HG03342 (cell line): ENCODE measurements around the gene SPPL2C.
"Not testable (repeated sequence)": the region's sequence is repeated elsewhere in the genome, so short reads cannot be mapped to it uniquely, and the experiment has no call there.

Experiments
- ATAC-seq: cut with Tn5 transposase; IDR thresholded peaks from one replicate; pipeline ENCODE4 v1.9.1; 2021; ENCODE audit warnings: mild to moderate bottlenecking, moderate library complexity; ENCODE audit not compliant: unreplicated experiment

The SPPL2C gene

GRCh38 chr17:45848868-45849535 lies 4.3 kb downstream of the SPPL2C start:
- no peak for ATAC-seq

GRCh38 chr17:45849536-45849990 lies 4.9 kb downstream of the SPPL2C start:
- ATAC-seq = no peak

DNA sequence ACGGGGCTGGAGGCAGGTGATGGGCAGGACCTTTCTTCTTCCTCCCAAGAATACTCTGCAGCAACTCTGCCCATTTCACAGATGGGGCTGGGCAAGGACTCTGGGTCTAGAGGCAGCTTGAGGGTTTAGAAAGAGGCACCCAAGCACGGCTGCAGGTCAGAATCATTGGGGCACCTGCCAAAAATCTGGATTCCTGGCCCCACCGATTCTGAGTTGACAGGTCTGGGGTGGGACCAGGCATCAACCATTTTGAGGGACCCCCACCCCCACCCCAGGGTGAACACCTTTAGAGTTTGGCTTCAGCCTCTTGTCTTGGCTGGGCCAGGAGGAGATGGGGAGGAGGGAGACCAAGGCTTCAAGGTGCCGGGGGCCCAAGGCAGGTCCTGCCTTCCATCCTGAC lies 5.3 kb downstream of the SPPL2C start:
- ATAC-seq = no peak

DNA sequence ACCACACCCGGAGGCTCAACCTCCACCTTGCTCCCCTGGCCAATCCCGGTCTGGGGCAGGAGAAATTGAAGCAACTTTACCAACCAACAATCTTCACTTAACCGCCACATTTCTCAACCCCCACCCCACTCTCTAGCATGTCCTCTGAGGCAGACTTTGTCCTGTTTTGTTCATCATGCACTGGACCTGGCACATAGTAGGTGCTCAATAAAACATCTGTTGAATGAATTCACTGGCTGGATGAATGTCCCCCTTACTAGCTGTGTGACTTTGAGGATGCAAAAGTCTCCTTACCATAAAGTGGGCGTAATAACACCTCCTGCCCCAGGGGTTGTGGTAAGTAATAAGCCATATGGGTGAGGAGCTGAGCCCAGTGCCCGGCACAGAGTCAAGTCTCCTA lies 5.8 kb downstream of the SPPL2C start:
- ATAC-seq = no peak

- ATAC-seq = no peak
Measured at GRCh38 chr17:45851022-45851421, 6.3 kb downstream of the SPPL2C start.

- ATAC-seq = no peak
Measured at GRCh38 chr17:45851464-45851863, 6.8 kb downstream of the SPPL2C start.

GRCh38 chr17:45851873-45852272 lies 7.2 kb downstream of the SPPL2C start:
- ATAC-seq = no peak

DNA sequence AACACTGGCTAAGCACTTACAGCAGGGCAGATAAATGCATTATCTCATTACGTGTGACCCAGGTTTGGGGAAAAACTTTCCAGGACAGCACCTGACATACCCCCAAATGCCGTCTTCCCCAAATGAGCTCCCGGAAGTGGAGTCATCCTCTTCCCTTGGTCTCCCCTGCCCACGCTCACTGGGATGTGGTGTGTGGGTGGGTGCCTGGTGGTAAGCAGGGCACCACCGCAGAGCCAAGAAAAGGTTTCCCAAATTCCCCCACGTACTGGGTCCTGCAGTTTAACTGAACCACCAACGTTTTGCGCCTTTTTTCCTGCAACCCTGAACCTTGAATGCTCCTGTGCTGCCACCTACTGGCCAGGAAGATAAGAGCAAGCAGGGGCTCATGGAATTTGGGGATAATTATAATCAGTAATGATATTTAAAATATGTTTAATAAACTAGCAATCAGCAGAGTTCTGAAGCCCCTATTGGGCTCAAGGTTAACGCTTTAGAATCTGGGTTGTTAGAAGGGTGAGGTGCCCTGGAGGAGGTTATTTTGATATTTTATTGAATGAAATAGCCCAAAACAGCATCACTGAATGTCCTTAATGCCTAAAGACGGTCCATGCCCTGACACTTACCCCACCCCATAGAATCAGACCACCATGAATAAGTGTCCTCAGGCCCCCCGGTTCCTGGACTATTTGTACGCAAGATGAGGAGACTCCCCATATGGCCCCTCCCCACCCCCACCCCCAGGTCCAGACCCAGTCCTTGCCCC lies 8.0 kb downstream of the SPPL2C start:
- ATAC-seq = no peak

- no peak for ATAC-seq
Measured at GRCh38 chr17:45854209-45854608, 9.5 kb downstream of the SPPL2C start.

- no peak for ATAC-seq
Measured at GRCh38 chr17:45855691-45856336, 11.1 kb downstream of the SPPL2C start.

- ATAC-seq = no peak
Measured at GRCh38 chr17:45857977-45858708, 13.5 kb downstream of the SPPL2C start.

- no peak for ATAC-seq
Measured at GRCh38 chr17:45861165-45861564, 16.5 kb downstream of the SPPL2C start.

GRCh38 chr17:45862127-45862526 lies 17.4 kb downstream of the SPPL2C start:
- not testable (repeated sequence) for ATAC-seq

DNA sequence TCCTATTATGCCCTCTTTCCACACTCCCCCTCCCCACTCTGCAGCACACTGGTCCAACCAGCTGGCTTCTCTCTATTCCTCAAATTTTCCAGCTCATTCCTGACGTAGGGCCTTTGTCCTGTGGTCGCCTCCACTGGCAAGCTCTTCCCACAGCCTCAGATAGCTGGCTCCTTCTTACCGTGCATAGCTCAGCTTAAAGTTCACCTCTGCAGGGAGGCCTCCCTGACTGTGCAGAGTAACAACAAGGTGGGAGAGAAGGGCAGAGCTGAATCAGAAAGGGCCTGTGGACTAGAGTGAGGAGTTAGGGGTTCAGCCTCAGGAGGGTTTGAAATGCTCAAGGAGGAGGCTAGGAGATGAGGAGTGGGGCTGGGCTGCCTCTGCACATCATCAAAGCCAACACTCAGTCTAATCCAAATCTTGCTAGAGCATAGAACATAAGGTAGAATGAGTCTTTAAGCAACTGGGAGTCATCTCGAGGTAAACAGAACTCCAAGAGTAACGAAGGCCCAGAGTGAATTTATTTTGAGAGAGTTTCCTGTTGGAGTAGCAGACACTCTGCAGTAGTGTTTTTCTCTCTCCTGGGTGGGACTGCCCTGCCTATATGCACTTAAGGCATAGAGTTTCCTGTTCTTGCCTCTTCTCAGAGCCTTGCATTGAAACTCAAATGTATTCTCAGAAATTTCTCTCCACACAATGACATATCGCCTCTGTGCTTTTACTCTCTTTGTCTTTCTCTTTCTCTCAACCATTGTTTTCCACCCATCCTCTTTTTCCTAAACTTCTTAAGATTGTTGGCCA lies 19.4 kb downstream of the SPPL2C start:
- ATAC-seq = no peak

DNA sequence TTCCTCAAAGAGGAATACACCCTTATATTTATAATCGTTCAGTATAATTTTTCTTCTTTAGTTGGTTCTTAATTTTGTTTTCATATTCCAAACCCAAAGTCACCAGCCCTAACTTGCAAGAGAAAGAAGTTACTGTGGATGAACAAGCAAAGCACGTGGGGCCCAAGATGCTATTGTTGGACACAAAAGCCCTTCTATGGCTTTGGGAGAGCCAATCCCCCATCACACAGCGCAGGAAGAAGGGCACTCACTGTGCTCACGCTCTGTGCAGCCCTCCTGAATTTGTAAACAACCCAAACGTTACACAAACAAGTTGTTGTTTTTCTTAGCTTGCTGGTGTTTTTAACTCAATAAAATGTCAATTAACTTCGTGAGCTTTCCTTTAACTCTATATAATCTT lies 22.5 kb downstream of the SPPL2C start:
- ATAC-seq = no peak

DNA sequence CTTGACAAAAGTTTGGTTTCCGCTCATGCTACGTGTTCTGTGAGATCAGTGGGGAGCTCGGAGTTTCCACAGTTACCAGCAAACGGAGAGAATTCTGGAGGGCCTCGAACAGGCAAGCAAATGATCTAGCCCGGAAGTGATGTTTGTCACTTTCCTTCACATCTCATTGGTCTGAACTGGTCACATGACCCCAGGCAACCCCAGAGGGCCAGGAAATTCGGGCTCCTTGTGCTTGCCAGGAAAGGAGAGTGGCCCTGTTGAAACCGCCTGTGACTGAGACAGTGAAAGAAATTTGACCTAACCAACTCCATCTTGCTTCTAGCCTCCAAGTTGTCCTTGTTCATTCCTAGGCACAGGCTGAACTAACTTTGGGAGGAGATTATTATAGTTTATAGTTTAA lies 23.0 kb downstream of the SPPL2C start:
- no peak for ATAC-seq

DNA sequence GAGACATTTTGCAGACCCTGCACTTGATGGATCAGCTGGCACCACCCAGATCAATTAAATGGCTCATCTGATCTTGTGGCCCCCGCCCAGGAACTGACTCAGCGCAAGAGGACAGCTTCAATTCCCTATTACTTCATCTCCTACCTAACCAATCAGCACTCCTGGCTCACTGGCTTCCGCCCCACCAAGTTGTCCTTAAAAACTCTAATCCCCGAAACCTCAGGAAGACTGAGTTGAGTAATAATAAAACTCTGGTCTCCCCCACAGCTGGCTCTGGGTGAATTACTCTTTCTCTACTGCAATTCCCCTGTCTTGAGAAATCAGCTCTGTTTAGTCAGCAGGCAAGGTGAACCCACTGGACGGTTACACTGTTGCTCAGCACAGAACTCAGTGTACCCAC lies 23.6 kb downstream of the SPPL2C start:
- no peak for ATAC-seq

DNA sequence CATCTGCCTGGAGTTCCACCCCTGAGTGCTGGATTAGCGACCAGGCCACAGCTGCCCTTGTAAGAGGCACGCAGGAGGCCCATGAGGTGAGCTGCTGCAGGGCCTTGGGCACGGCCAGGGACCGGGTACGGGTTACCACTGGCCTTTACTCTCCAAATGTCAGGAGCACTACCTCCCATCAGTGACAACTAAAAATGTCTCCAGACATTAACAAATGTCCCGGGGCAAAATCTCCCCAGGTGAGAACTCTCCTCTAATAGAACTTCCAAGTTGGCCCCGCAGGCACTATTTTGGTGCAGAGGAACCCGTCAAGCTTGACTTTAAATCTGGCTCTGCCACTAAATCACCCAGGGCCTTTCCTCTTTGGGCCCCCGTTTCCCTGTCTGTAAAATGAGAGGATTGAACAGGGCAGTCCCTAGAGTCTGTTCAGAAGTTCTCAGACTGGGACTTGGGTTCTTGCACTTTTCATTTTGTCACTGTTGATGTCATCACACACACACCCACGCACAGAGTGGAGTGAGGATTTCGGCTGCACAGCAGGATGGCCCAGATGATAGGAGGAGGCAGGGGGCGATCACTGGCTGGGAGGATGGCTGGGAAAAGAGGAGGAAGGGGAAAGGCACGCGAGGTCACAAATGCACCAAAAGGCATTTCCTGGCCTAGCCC lies 25.1 kb downstream of the SPPL2C start:
- no peak for ATAC-seq

DNA sequence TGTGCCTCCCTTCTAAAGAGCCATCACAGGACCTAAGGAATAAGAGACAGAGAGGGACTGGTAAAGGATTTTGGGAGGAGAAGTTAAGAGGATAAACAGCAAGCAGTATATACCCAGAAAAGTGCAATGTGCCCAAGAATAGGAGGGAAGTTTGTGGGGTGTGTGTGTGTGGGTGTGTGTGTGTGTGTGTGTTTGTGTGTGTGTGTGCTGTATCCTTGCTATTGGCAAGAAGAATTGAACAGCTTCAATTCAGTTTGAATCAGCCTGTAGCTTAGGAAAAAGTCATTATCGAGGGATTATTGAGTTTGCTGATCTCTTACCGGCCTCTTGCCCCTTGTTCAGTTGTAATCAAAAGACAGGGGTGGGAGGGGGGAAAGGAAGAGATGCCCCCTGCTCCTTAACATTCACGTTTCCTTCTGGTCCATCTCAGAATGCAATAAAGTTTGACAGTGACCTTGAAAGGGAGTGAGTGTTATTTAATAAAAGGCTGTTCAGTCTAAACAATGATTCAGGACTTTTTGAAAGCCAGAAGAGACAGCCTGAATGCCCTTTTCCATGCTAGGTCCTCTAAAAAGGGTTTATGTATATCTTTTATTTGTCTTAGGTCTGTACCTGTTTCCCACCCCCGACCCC lies 25.8 kb downstream of the SPPL2C start:
- ATAC-seq = no peak

DNA sequence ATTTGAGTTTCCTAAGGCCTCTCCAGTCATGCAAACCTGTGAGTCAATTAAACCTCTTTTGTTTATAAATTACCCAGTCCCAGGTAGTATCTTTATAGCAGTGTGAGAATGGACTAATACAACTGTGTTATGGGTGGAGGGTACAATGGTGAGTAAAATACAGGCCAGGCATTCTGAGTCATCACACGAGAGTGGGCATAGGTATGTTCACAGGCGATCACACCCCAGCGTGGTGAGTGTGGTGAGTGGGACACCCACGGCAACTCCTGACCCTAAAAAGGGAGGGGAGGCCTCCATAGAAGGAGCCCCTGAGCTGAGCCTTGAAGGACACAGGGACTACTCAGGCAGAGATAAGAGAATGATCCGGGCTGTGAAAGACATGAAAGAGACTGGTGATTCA lies 27.0 kb downstream of the SPPL2C start:
- no peak for ATAC-seq
